HepG2 (cell line): ENCODE results near the gene ATXN7L3B. TPM values are rescaled to one million over a fixed set of nuclear protein-coding genes. Genes with fewer than 3 reads are reported as not detected.

Experiments
- ATAC-seq: fragments of 200-7000 bp; cut with Tn5 transposase; 3 replicates; pipeline ENCODE4 v1.9.1; 2020; ENCODE audit warnings: mild to moderate bottlenecking, moderate library complexity
- BruUV-seq: library from RNA; stranded (reverse); fragments of 400-500 nt; replicated peaks from 2 replicates; lab custom pipeline; 2021; lab: Mats Ljungman, UMichigan
- CTCF ChIA-PET: fragments of 300-600 bp; formaldehyde crosslinking; extraction: SDS; loops from one replicate; lab custom pipeline; 2021; ENCODE audit warnings: low total read pairs, inconsistent platforms, low intra/inter-chr PET ratio; lab: Yijun Ruan, JAX
- POLR2A ChIA-PET: fragments of 350-600 bp; sonication (Branson Sonifier 250); formaldehyde crosslinking; loops from one replicate; lab custom pipeline; 2020; ENCODE audit warnings: antibody characterized with exemption, inconsistent platforms; lab: Yijun Ruan, JAX
- DNase-seq: peaks from one replicate; pipeline ENCODE4 v3.0.0-alpha.2; 2015; ENCODE audit warnings: low spot score
- FAIRE-seq: peaks from 3 replicates; lab custom pipeline; 2011; peaks lifted over from hg19 to GRCh38; lab: Jason Lieb, UNC
- H2AFZ ChIP-seq: one replicate; pipeline ENCODE4 v1.6.1; 2011; ENCODE audit warnings: low read length, inconsistent platforms
- H3K27ac ChIP-seq: fragments of 300-600 bp; 3 replicates; pipeline ENCODE4 v1.8.0; 2011; ENCODE audit warnings: mixed run types, mild to moderate bottlenecking, mixed read lengths, low read length, inconsistent platforms; ENCODE audit not compliant: insufficient read depth; ENCODE audit errors: extremely low read length
- H3K27me3 ChIP-seq, 2 experiments: fragments of 200-600 bp in 1 of 2; 2 replicates in 1 of 2; 3 replicates in 1 of 2; pipeline versions ENCODE4 v1.6.0 to v1.8.0; 2011; ENCODE audit warnings: low read length in 2 of 2, mild to moderate bottlenecking in 2 of 2, moderate library complexity in 2 of 2, inconsistent platforms in 1 of 2; ENCODE audit not compliant: insufficient read depth in 2 of 2, control insufficient read depth in 1 of 2
- H3K36me3 ChIP-seq, 2 experiments: fragments of 200-600 bp in 1 of 2; replicated peaks in 1 of 2; 2 replicates in 1 of 2; 3 replicates in 1 of 2; pipeline versions ENCODE4 v1.5.1 to v1.8.0; 2011; ENCODE audit warnings: low read length in 2 of 2, inconsistent platforms in 1 of 2; ENCODE audit not compliant: insufficient read depth in 2 of 2, control insufficient read depth in 1 of 2
- H3K4me1 ChIP-seq: 2 replicates; pipeline ENCODE4 v1.5.1; 2012; ENCODE audit warnings: low read length, inconsistent platforms; ENCODE audit not compliant: insufficient read depth
- H3K4me2 ChIP-seq: 2 replicates; pipeline ENCODE4 v1.6.0; 2011; ENCODE audit warnings: low read depth, low read length, inconsistent platforms
- H3K4me3 ChIP-seq, 3 experiments: fragments of 200-600 bp in 1 of 3; sonication (generic), shearing (Covaris generic) in 1 of 3; replicated peaks in 1 of 3; 2 replicates each; pipeline ENCODE4 v1.5.1; 2011 to 2016; ENCODE audit warnings: low read length in 3 of 3, inconsistent platforms in 2 of 3, low read depth in 2 of 3, mild to moderate bottlenecking in 2 of 3, control low read depth in 1 of 3, mixed read lengths in 1 of 3; ENCODE audit not compliant: insufficient read depth in 1 of 3
- H3K79me2 ChIP-seq: one replicate; pipeline ENCODE4 v1.6.1; 2011; ENCODE audit warnings: low read length, inconsistent platforms; ENCODE audit not compliant: insufficient read depth
- H3K9ac ChIP-seq: 2 replicates; pipeline ENCODE4 v1.6.0; 2011; ENCODE audit warnings: mild to moderate bottlenecking, low read depth, low read length, inconsistent platforms; ENCODE audit not compliant: insufficient read depth
- H3K9me3 ChIP-seq: 2 replicates; pipeline ENCODE4 v1.5.1; 2012; ENCODE audit warnings: mild to moderate bottlenecking, low read length
- H4K20me1 ChIP-seq: 2 replicates; pipeline ENCODE4 v1.6.0; 2011; ENCODE audit warnings: inconsistent platforms, mild to moderate bottlenecking, low read length, moderate library complexity; ENCODE audit not compliant: insufficient read depth
- ATAD3A ChIP-seq: sonication (generic); formaldehyde crosslinking; IDR thresholded peaks from 2 replicates; pipeline ENCODE4 v1.4.0; 2020; ENCODE audit warnings: missing genetic modification reagents
- ELF1 ChIP-seq: sonication (generic); formaldehyde crosslinking; IDR thresholded peaks from 2 replicates; pipeline ENCODE4 v1.4.0; 2020; ENCODE audit warnings: missing genetic modification reagents
- MAZ ChIP-seq, 2 experiments: sonication (generic) in 1 of 2; formaldehyde crosslinking in 1 of 2; IDR thresholded peaks; 2 replicates each; pipeline versions ENCODE4 v1.5.0 to v1.6.1; 2012 to 2020; ENCODE audit warnings: low read depth in 2 of 2, mild to moderate bottlenecking in 2 of 2, borderline replicate concordance in 1 of 2, improper control_type of control experiment in 1 of 2, low read length in 1 of 2, missing genetic modification reagents in 1 of 2, moderate library complexity in 1 of 2
- NCOA5 ChIP-seq: sonication (generic); formaldehyde crosslinking; IDR thresholded peaks from 2 replicates; pipeline ENCODE4 v1.4.0; 2020; ENCODE audit warnings: missing genetic modification reagents
- PHF20 ChIP-seq: sonication (generic); formaldehyde crosslinking; IDR thresholded peaks from 2 replicates; pipeline ENCODE4 v1.5.0; 2020; ENCODE audit warnings: mild to moderate bottlenecking, missing genetic modification reagents
- ZFP36 ChIP-seq: fragments of 150-350 bp; IDR thresholded peaks from 2 replicates; pipeline ENCODE4 v1.6.1; 2018; ENCODE audit warnings: borderline replicate concordance, low read length, low read depth; ENCODE audit not compliant: partially characterized antibody
- ZNF430 ChIP-seq: sonication (generic); formaldehyde crosslinking; IDR thresholded peaks from 2 replicates; pipeline ENCODE4 v1.9.0; 2021; ENCODE audit warnings: mild to moderate bottlenecking, missing genetic modification reagents
- ZNF441 ChIP-seq: sonication (generic); formaldehyde crosslinking; IDR thresholded peaks from 2 replicates; pipeline ENCODE4 v1.7.0; 2021; ENCODE audit warnings: missing genetic modification reagents, borderline replicate concordance
- ZNF660 ChIP-seq: sonication (generic); formaldehyde crosslinking; IDR thresholded peaks from 2 replicates; pipeline ENCODE4 v1.5.1; 2020; ENCODE audit warnings: mild to moderate bottlenecking, low read depth, missing genetic modification reagents, borderline replicate concordance
- ZNF766 ChIP-seq: sonication (generic); formaldehyde crosslinking; IDR thresholded peaks from 2 replicates; pipeline ENCODE4 v1.5.0; 2020; ENCODE audit warnings: missing genetic modification reagents, borderline replicate concordance
- ZNF772 ChIP-seq: sonication (generic); formaldehyde crosslinking; IDR thresholded peaks from 2 replicates; pipeline ENCODE4 v1.5.0; 2020; ENCODE audit warnings: mild to moderate bottlenecking, missing genetic modification reagents
- in situ Hi-C: cut with HindIII; loops from 2 replicates; pipeline ENCODE4 v1.10.0; 2017; ENCODE audit warnings: low pct_unique_long_range_greater_than_20kb; ENCODE audit not compliant: extremely low pct_ligation_motif_present
- intact Hi-C: fragments of 100-400 bp; cut with micrococcal nuclease; formaldehyde crosslinking; loops from one replicate; pipeline ENCODE4 v1.10.0; 2022; ENCODE audit not compliant: unreplicated experiment
- polyA plus RNA-seq, 8 experiments: library from polyadenylated mRNA; depleted of rRNA in 3 of 8; stranded (reverse) in 7 of 8; unstranded in 1 of 8; fragments of >200 nt; fragmentation: Illumina TruSeq in 4 of 8; extraction: Trizol in 4 of 8; gene quantifications; 2 replicates each; pipeline versions ENCODE4 v1.2.1 to v1.2.3, GENCODE V29; 2011 to 2016; ENCODE audit warnings: low read depth in 4 of 8, missing spikeins in 1 of 8, mixed read lengths in 1 of 8; ENCODE audit not compliant: insufficient read depth in 1 of 8
- total RNA-seq, 5 experiments: library from RNA; depleted of rRNA; stranded (reverse); fragments of >200 nt; fragmentation: Illumina TruSeq; extraction: Trizol; gene quantifications; 2 replicates each; pipeline ENCODE4 v1.2.3, GENCODE V29; 2016; ENCODE audit warnings: low read depth in 1 of 5
- TF ChIP-seq, protein P1 (sequence below): sonication (generic); formaldehyde crosslinking; IDR thresholded peaks from 2 replicates; pipeline ENCODE4 v1.4.0; 2020; ENCODE audit warnings: missing genetic modification reagents
- TF ChIP-seq, protein P2 (sequence below): sonication (generic); formaldehyde crosslinking; IDR thresholded peaks from 2 replicates; pipeline ENCODE4 v1.5.0; 2020; ENCODE audit warnings: missing genetic modification reagents
- TF ChIP-seq, protein P3 (sequence below): sonication (generic); formaldehyde crosslinking; IDR thresholded peaks from 2 replicates; pipeline ENCODE4; 2020; ENCODE audit warnings: missing genetic modification reagents, mild to moderate bottlenecking, borderline replicate concordance
- TF ChIP-seq, protein P4 (sequence below), 2 experiments: sonication (generic) in 1 of 2; formaldehyde crosslinking in 1 of 2; IDR thresholded peaks; 2 replicates each; pipeline versions ENCODE4 v1.4.0 to v1.6.1; 2018 to 2020; ENCODE audit warnings: missing genetic modification reagents in 2 of 2, borderline replicate concordance in 1 of 2, low read depth in 1 of 2, mild to moderate bottlenecking in 1 of 2, missing biosample characterization in 1 of 2
- TF ChIP-seq, protein P5 (sequence below): sonication (generic); formaldehyde crosslinking; IDR thresholded peaks from 2 replicates; pipeline ENCODE4 v1.5.0; 2020; ENCODE audit warnings: missing genetic modification reagents

Gene ATXN7L3B
- total and polyA plus RNA-seq, 2 of the 13 experiments (the other 11 are each of a cell fraction or from before 2014, with no cell fraction given), result 20.1 to 23.8 TPM

DNA sequence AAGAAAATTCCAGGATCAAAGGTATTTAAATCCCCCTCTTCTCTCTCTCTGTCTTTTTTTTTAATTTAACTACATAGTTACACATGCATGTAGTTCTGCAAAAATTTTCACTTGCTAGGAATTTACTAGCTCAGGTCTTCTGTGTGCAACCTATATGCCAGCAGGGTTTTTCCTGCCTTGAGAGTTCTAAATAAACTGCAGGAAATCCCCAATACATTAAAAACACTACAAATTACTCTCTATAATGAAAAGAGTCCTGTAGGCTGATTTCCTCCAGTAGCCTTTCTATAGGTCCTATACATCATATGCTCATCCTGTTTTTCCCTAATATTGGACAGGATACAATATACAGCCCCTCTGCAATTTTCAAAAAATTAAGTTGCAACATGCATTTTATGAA, 27.7 kb upstream of the ATXN7L3B start:
- intact Hi-C loops (no loop called here), in situ Hi-C loops (no loop called here)
- no peak overlapping the region for H2AFZ ChIP-seq
- no peaks in the 10 kb centered on the region for H3K36me3 ChIP-seq
- H3K4me2 ChIP-seq, result no peak overlapping the region
- no peaks in the 10 kb centered on the region for H4K20me1 ChIP-seq
- H3K9me3 ChIP-seq, result no peaks in the 10 kb centered on the region
- H3K4me3 ChIP-seq, result no peak overlapping the region
- ATAC-seq (no peak), DNase-seq (no peak), FAIRE-seq (no peak)
- POLR2A ChIA-PET, result interaction anchor here (1.5 kb wide), 1 partner anchor 28 kb away, joined by 4 read pairs; the partner anchor contains the start of gene ATXN7L3B
- H3K4me1 ChIP-seq, result peaks cover 10% of the 10 kb centered on the region
- no peaks in the 10 kb centered on the region for H3K79me2 ChIP-seq
- CTCF ChIA-PET, result no interaction called here
- no peak overlapping the region for H3K27ac ChIP-seq
- no peak overlapping the region for H3K9ac ChIP-seq
- no peaks in the 10 kb centered on the region for H3K27me3 ChIP-seq
- BruUV-seq, result no TSS peak
- TF ChIP-seq, protein P1, sequence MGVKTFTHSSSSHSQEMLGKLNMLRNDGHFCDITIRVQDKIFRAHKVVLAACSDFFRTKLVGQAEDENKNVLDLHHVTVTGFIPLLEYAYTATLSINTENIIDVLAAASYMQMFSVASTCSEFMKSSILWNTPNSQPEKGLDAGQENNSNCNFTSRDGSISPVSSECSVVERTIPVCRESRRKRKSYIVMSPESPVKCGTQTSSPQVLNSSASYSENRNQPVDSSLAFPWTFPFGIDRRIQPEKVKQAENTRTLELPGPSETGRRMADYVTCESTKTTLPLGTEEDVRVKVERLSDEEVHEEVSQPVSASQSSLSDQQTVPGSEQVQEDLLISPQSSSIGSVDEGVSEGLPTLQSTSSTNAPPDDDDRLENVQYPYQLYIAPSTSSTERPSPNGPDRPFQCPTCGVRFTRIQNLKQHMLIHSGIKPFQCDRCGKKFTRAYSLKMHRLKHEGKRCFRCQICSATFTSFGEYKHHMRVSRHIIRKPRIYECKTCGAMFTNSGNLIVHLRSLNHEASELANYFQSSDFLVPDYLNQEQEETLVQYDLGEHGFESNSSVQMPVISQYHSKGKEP (CRISPR knock-in tag), result no peak
- TF ChIP-seq NCOA5 (no peak), ZNF766 (CRISPR knock-in tag) (no peak), ELF1 (CRISPR knock-in tag) (no peak), ZNF660 (CRISPR knock-in tag) (no peak), ZNF772 (CRISPR knock-in tag) (no peak), ZFP36 (no peak), MAZ (IDR thresholded peaks at IDR 0.05; ENCODE audit: borderline replicate concordance, low read depth, low read length) (no peak), MAZ (CRISPR knock-in tag; IDR thresholded peaks at IDR 0.05; ENCODE audit: low read depth) (no peak), ATAD3A (no peak), ZNF430 (no peak), PHF20 (CRISPR knock-in tag) (no peak), ZNF441 (CRISPR knock-in tag) (no peak)
- TF ChIP-seq, protein P2, sequence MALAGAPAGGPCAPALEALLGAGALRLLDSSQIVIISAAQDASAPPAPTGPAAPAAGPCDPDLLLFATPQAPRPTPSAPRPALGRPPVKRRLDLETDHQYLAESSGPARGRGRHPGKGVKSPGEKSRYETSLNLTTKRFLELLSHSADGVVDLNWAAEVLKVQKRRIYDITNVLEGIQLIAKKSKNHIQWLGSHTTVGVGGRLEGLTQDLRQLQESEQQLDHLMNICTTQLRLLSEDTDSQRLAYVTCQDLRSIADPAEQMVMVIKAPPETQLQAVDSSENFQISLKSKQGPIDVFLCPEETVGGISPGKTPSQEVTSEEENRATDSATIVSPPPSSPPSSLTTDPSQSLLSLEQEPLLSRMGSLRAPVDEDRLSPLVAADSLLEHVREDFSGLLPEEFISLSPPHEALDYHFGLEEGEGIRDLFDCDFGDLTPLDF (CRISPR knock-in tag), result no peak
- TF ChIP-seq, protein P3, sequence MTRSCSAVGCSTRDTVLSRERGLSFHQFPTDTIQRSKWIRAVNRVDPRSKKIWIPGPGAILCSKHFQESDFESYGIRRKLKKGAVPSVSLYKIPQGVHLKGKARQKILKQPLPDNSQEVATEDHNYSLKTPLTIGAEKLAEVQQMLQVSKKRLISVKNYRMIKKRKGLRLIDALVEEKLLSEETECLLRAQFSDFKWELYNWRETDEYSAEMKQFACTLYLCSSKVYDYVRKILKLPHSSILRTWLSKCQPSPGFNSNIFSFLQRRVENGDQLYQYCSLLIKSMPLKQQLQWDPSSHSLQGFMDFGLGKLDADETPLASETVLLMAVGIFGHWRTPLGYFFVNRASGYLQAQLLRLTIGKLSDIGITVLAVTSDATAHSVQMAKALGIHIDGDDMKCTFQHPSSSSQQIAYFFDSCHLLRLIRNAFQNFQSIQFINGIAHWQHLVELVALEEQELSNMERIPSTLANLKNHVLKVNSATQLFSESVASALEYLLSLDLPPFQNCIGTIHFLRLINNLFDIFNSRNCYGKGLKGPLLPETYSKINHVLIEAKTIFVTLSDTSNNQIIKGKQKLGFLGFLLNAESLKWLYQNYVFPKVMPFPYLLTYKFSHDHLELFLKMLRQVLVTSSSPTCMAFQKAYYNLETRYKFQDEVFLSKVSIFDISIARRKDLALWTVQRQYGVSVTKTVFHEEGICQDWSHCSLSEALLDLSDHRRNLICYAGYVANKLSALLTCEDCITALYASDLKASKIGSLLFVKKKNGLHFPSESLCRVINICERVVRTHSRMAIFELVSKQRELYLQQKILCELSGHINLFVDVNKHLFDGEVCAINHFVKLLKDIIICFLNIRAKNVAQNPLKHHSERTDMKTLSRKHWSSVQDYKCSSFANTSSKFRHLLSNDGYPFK (CRISPR knock-in tag), result no peak
- TF ChIP-seq, protein P4, sequence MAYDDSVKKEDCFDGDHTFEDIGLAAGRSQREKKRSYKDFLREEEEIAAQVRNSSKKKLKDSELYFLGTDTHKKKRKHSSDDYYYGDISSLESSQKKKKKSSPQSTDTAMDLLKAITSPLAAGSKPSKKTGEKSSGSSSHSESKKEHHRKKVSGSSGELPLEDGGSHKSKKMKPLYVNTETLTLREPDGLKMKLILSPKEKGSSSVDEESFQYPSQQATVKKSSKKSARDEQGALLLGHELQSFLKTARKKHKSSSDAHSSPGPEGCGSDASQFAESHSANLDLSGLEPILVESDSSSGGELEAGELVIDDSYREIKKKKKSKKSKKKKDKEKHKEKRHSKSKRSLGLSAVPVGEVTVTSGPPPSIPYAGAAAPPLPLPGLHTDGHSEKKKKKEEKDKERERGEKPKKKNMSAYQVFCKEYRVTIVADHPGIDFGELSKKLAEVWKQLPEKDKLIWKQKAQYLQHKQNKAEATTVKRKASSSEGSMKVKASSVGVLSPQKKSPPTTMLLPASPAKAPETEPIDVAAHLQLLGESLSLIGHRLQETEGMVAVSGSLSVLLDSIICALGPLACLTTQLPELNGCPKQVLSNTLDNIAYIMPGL (CRISPR knock-in tag; IDR thresholded peaks at IDR 0.05; ENCODE audit: borderline replicate concordance in 1 of 2, low read depth in 1 of 2), result no peak
- TF ChIP-seq, protein P5, sequence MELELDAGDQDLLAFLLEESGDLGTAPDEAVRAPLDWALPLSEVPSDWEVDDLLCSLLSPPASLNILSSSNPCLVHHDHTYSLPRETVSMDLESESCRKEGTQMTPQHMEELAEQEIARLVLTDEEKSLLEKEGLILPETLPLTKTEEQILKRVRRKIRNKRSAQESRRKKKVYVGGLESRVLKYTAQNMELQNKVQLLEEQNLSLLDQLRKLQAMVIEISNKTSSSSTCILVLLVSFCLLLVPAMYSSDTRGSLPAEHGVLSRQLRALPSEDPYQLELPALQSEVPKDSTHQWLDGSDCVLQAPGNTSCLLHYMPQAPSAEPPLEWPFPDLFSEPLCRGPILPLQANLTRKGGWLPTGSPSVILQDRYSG, result no peak
